HEK293T (cell line): Measurements from ENCODE around the gene NPTXR.

Experiments used
- CTCF ChIA-PET: fragments of 350-600 bp; formaldehyde crosslinking; extraction: SDS; loops from one replicate; lab custom pipeline; 2021; ENCODE audit warnings: antibody characterized with exemption, inconsistent platforms; lab: Yijun Ruan, JAX
- POLR2A ChIA-PET: fragments of 350-600 bp; formaldehyde crosslinking; extraction: SDS; loops from one replicate; lab custom pipeline; 2020; ENCODE audit warnings: antibody characterized with exemption, inconsistent platforms; lab: Yijun Ruan, JAX
- DNase-seq: peaks from one replicate; pipeline ENCODE4 v3.0.0; 2012; ENCODE audit warnings: mixed read lengths; ENCODE audit errors: extremely low spot score
- ARNT ChIP-seq: fragments of 450-650 bp; IDR thresholded peaks from 2 replicates; pipeline ENCODE4 v1.6.1; 2017; ENCODE audit warnings: mild to moderate bottlenecking
- BHLHE40 ChIP-seq: fragments of 450-650 bp; IDR thresholded peaks from 2 replicates; pipeline ENCODE4 v1.6.1; 2016; ENCODE audit warnings: mild to moderate bottlenecking, moderate library complexity, borderline replicate concordance
- CTBP1 ChIP-seq: fragments of 450-650 bp; IDR thresholded peaks from 2 replicates; pipeline ENCODE4 v1.6.1; 2016; ENCODE audit warnings: borderline replicate concordance
- ELF4 ChIP-seq: fragments of 450-650 bp; IDR thresholded peaks from 2 replicates; pipeline ENCODE4 v1.6.1; 2017; ENCODE audit warnings: antibody characterized with exemption
- FOXA1 ChIP-seq: fragments of 450-650 bp; IDR thresholded peaks from 2 replicates; pipeline ENCODE4 v1.6.1; 2016; ENCODE audit warnings: mild to moderate bottlenecking
- FOXK2 ChIP-seq: fragments of 450-650 bp; IDR thresholded peaks from 2 replicates; pipeline ENCODE4 v1.6.1; 2016; ENCODE audit warnings: mild to moderate bottlenecking
- FOXM1 ChIP-seq: fragments of 450-650 bp; IDR thresholded peaks from 2 replicates; pipeline ENCODE4 v1.6.1; 2017; ENCODE audit warnings: mild to moderate bottlenecking, borderline replicate concordance
- HDGF ChIP-seq: fragments of 450-650 bp; IDR thresholded peaks from 2 replicates; pipeline ENCODE4 v1.6.1; 2017; ENCODE audit warnings: antibody characterized with exemption, borderline replicate concordance
- L3MBTL2 ChIP-seq: fragments of 450-650 bp; conservative IDR thresholded peaks from 2 replicates; pipeline ENCODE4 v1.6.1; 2016; ENCODE audit warnings: mild to moderate bottlenecking
- LEF1 ChIP-seq: fragments of 450-650 bp; IDR thresholded peaks from 2 replicates; pipeline ENCODE4 v1.6.1; 2017; ENCODE audit warnings: mild to moderate bottlenecking, borderline replicate concordance
- NFRKB ChIP-seq: fragments of 450-650 bp; IDR thresholded peaks from 2 replicates; pipeline ENCODE4 v1.6.1; 2016; ENCODE audit warnings: mild to moderate bottlenecking, moderate library complexity
- PKNOX1 ChIP-seq: fragments of 450-650 bp; IDR thresholded peaks from 2 replicates; pipeline ENCODE4 v1.6.1; 2016
- SP1 ChIP-seq: fragments of 450-650 bp; IDR thresholded peaks from 2 replicates; pipeline ENCODE4 v1.6.1; 2017
- SUZ12 ChIP-seq: fragments of 450-650 bp; IDR thresholded peaks from 2 replicates; pipeline ENCODE4 v1.6.1; 2016; ENCODE audit warnings: mild to moderate bottlenecking
- TARDBP ChIP-seq: fragments of 450-650 bp; IDR thresholded peaks from 2 replicates; pipeline ENCODE4 v1.6.1; 2016
- ZNF384 ChIP-seq: fragments of 450-650 bp; IDR thresholded peaks from 2 replicates; pipeline ENCODE4 v1.6.1; 2016

The NPTXR gene

DNA sequence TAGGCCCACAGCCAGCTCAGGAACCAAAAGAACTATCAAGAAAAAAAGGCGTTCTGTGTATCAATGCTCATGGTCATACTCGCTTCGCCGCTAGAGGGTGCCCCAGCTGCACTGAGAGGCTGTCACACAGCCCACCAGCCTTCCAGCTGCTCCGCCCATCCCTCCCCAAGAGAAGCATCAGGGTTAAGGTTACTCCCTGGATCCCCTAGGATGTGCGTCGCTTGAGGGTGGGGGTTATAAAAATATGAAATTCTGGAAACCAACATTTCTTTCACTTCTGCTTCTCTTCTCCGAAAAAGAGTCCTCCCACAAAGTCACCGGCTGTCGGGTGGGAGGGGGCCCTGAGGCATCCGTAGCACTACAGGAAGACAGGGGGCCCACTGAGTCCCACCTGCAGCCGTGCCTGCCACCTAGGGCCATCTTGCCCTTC, 26.5 kb upstream of the NPTXR start:
- peak; percentile 86 for DNase-seq
- POLR2A ChIA-PET, result interaction anchor here (0.6 to 2.0 kb wide), 7 partner anchors 10 to 133 kb away, joined by 3 to 7 read pairs (median 3); no protein-coding TSS in a partner anchor
- TF ChIP-seq PKNOX1 (peak; percentile 32; the same call in 1 of the 2 replicates), FOXM1 (no peak)
- CTCF ChIA-PET, result interaction anchor here (0.6 to 1.7 kb wide), 14 partner anchors 9 to 318 kb away, joined by 3 to 9 read pairs (median 4); no protein-coding TSS in a partner anchor

GRCh38 chr22:38869663-38870062, 25.8 kb upstream of the NPTXR start:
- TF ChIP-seq TARDBP (no peak), ARNT (no peak), FOXK2 (no peak), L3MBTL2 (no peak)
- DNase-seq, result no peak
- CTCF ChIA-PET, result interaction anchor here (0.6 to 1.7 kb wide), 14 partner anchors 9 to 319 kb away, joined by 3 to 9 read pairs (median 4); no protein-coding TSS in a partner anchor
- POLR2A ChIA-PET, result interaction anchor here (0.6 to 2.0 kb wide), 3 partner anchors 10 to 134 kb away, joined by 3 to 6 read pairs (median 5); no protein-coding TSS in a partner anchor

DNA sequence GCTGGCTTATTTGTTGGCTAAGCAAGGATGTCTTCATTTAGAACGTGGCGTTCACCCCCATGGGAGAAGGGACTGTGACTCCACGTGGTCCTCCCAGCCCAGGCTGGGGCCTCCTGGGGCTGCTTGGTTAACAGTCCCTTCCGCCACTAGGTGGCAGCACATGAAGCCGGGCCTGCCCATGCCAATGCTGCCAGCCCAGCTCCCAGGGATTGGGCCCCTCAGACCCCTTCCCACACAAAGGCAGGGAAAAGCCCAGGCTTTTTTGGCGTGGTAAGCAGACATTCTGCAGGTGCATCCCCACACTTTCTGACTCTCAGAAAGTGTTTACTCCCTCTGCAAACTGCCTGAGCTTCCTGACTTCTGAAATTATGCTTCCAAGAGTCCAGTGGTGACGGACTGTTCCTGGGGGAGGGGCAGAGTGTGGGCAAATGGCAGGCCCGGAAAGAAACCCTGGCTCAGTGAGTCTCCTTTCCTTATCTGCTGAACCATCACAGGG, 25.1 kb upstream of the NPTXR start:
- POLR2A ChIA-PET, result interaction anchor here (0.7 kb wide), 1 partner anchor 32 kb away, joined by 4 read pairs; no protein-coding TSS in a partner anchor
- DNase-seq, result peak; percentile 84
- TF ChIP-seq SUZ12, result no peak
- TF ChIP-seq ZNF384, result no peak
- TF ChIP-seq FOXK2, result no peak
- TF ChIP-seq FOXM1, result no peak
- no peak for TF ChIP-seq TARDBP
- TF ChIP-seq BHLHE40, result no peak
- no peak; the same call in 1 of the 2 replicates for TF ChIP-seq CTBP1
- no peak for TF ChIP-seq ELF4
- TF ChIP-seq PKNOX1, result no peak
- TF ChIP-seq ARNT, result no peak
- no peak for TF ChIP-seq NFRKB
- TF ChIP-seq L3MBTL2, result no peak
- no peak for TF ChIP-seq FOXA1
- TF ChIP-seq LEF1, result no peak
- no peak for TF ChIP-seq SP1
- no peak for TF ChIP-seq HDGF
- CTCF ChIA-PET, result interaction anchor here (1.0 to 1.6 kb wide), 4 partner anchors 58 to 134 kb away, joined by 3 to 9 read pairs (median 4); no protein-coding TSS in a partner anchor

DNA sequence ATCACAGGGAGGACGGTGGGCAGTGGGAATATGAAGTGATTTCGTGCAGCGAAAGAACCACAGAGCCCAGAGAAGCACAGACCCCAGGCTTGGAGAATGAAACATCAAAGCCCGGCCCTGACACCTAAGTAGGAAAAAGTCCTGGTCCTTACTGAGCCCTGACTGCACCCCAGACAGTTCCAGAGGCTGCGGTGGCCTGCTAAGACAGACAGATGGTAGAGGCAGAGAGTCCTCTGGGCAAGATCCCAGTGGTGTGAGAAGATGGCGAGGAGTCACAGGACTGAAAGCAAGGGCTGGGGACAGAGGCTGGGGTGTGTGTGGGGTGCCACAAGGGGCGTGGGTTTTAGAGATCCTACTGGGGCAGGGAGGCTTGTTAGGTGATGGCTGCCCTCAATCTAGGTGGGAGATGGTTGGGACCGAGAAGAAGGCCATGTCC, 24.5 kb upstream of the NPTXR start:
- CTCF ChIA-PET, result interaction anchor here (1.1 to 1.6 kb wide), 3 partner anchors 59 to 135 kb away, joined by 4 to 9 read pairs (median 5); no protein-coding TSS in a partner anchor
- DNase-seq, result no peak
- POLR2A ChIA-PET, result interaction anchor here (0.7 kb wide), 1 partner anchor 32 kb away, joined by 4 read pairs; no protein-coding TSS in a partner anchor
- TF ChIP-seq FOXA1 (no peak), SUZ12 (no peak), CTBP1 (no peak), TARDBP (no peak), PKNOX1 (no peak), ZNF384 (no peak), FOXK2 (no peak), SP1 (no peak), NFRKB (no peak), LEF1 (no peak), HDGF (no peak), L3MBTL2 (no peak), ELF4 (no peak), ARNT (no peak), FOXM1 (no peak)

- DNase-seq, result no peak
- ChIA-PET CTCF (interaction anchor here (1.5 kb wide), 1 partner anchor 99 kb away, joined by 9 read pairs; no protein-coding TSS in a partner anchor), POLR2A (no interaction called here)
- TF ChIP-seq FOXM1, result no peak
- no peak for TF ChIP-seq ELF4
- TF ChIP-seq BHLHE40, result no peak
- TF ChIP-seq SP1, result no peak
- TF ChIP-seq PKNOX1, result no peak
- no peak for TF ChIP-seq SUZ12
- no peak for TF ChIP-seq ARNT
- TF ChIP-seq CTBP1, result no peak
- TF ChIP-seq L3MBTL2, result no peak
- no peak for TF ChIP-seq NFRKB
- no peak for TF ChIP-seq FOXK2
- no peak for TF ChIP-seq FOXA1
- no peak for TF ChIP-seq HDGF
- no peak for TF ChIP-seq TARDBP
- no peak for TF ChIP-seq ZNF384
- TF ChIP-seq LEF1, result no peak
These were observed 23.9 kb upstream of the NPTXR start for GRCh38 chr22:38867471-38868285.
